HepG2 (cell line): ENCODE measurements around the gene PIEZO1. TPM values are rescaled to one million over a fixed set of nuclear protein-coding genes. Genes with fewer than 3 reads are reported as not detected.
A peak's percentile ranks its signal among the peaks of the same experiment; 100 is the strongest.

Experiments used
- CHCHD3 ChIP-seq: sonication (generic); formaldehyde crosslinking; IDR thresholded peaks from 2 replicates; pipeline ENCODE4 v1.8.0; 2022; ENCODE audit warnings: mild to moderate bottlenecking, missing genetic modification reagents, moderate library complexity
- DMAP1 ChIP-seq: IDR thresholded peaks from 2 replicates; pipeline ENCODE4 v1.6.1; 2016
- HNF4G ChIP-seq, 2 experiments: sonication (generic) in 1 of 2; formaldehyde crosslinking in 1 of 2; IDR thresholded peaks; 2 replicates each; pipeline versions ENCODE4 v1.4.0 to v1.6.1; 2011 to 2020; ENCODE audit warnings: borderline replicate concordance in 2 of 2, low read depth in 2 of 2, mild to moderate bottlenecking in 2 of 2, low read length in 1 of 2, missing genetic modification reagents in 1 of 2, moderate library complexity in 1 of 2
- HOMEZ ChIP-seq: IDR thresholded peaks from 2 replicates; pipeline ENCODE4 v1.6.1; 2016; ENCODE audit warnings: low read depth
- KDM1A ChIP-seq: IDR thresholded peaks from 2 replicates; pipeline ENCODE4 v1.6.1; 2016; ENCODE audit warnings: missing compliant biosample characterization
- NFE2 ChIP-seq: sonication (generic); formaldehyde crosslinking; IDR thresholded peaks from 2 replicates; pipeline ENCODE4 v1.4.0; 2020; ENCODE audit warnings: missing genetic modification reagents
- NPAS2 ChIP-seq: sonication (generic); formaldehyde crosslinking; IDR thresholded peaks from 2 replicates; pipeline ENCODE4 v1.8.0; 2022; ENCODE audit warnings: mild to moderate bottlenecking, missing genetic modification reagents, borderline replicate concordance
- POGK ChIP-seq: sonication (generic); formaldehyde crosslinking; conservative IDR thresholded peaks from 2 replicates; pipeline ENCODE4 v1.8.0; 2022; ENCODE audit warnings: mild to moderate bottlenecking, moderate library complexity, missing genetic modification reagents
- RNF2 ChIP-seq: fragments of 450-650 bp; conservative IDR thresholded peaks from 2 replicates; pipeline ENCODE4 v1.6.1; 2016; ENCODE audit warnings: low read depth
- SALL1 ChIP-seq: sonication (generic); formaldehyde crosslinking; IDR thresholded peaks from 2 replicates; pipeline ENCODE4 v1.8.0; 2022; ENCODE audit warnings: mild to moderate bottlenecking, missing genetic modification reagents
- SMAD9 ChIP-seq: sonication (generic); formaldehyde crosslinking; IDR thresholded peaks from 2 replicates; pipeline ENCODE4 v1.5.1; 2020; ENCODE audit warnings: mild to moderate bottlenecking, missing genetic modification reagents
- ZMAT3 ChIP-seq: sonication (generic); formaldehyde crosslinking; conservative IDR thresholded peaks from 2 replicates; pipeline ENCODE4 v1.7.0; 2021; ENCODE audit warnings: missing genetic modification reagents
- ZNF24 ChIP-seq: fragments of 450-650 bp; IDR thresholded peaks from 2 replicates; pipeline ENCODE4 v1.6.1; 2017; ENCODE audit warnings: antibody characterized with exemption, mild to moderate bottlenecking
- ZNF326 ChIP-seq: sonication (generic); formaldehyde crosslinking; IDR thresholded peaks from 2 replicates; pipeline ENCODE4 v1.4.0; 2020; ENCODE audit warnings: missing genetic modification reagents, borderline replicate concordance
- ZNF513 ChIP-seq: sonication (generic); formaldehyde crosslinking; conservative IDR thresholded peaks from 2 replicates; pipeline ENCODE4 v1.5.0; 2020; ENCODE audit warnings: missing genetic modification reagents
- ZNF547 ChIP-seq: sonication (generic); formaldehyde crosslinking; IDR thresholded peaks from 2 replicates; pipeline ENCODE4 v1.5.1; 2020; ENCODE audit warnings: mild to moderate bottlenecking, missing genetic modification reagents
- ZNF660 ChIP-seq: sonication (generic); formaldehyde crosslinking; IDR thresholded peaks from 2 replicates; pipeline ENCODE4 v1.5.1; 2020; ENCODE audit warnings: mild to moderate bottlenecking, low read depth, missing genetic modification reagents, borderline replicate concordance
- ZSCAN9 ChIP-seq: IDR thresholded peaks from 2 replicates; pipeline ENCODE4 v1.6.1; 2016; ENCODE audit warnings: borderline replicate concordance
- polyA plus RNA-seq, 8 experiments: library from polyadenylated mRNA; depleted of rRNA in 3 of 8; stranded (reverse) in 7 of 8; unstranded in 1 of 8; fragments of >200 nt; fragmentation: Illumina TruSeq in 4 of 8; extraction: Trizol in 4 of 8; gene quantifications; 2 replicates each; pipeline versions ENCODE4 v1.2.1 to v1.2.3, GENCODE V29; 2011 to 2016; ENCODE audit warnings: low read depth in 4 of 8, missing spikeins in 1 of 8, mixed read lengths in 1 of 8; ENCODE audit not compliant: insufficient read depth in 1 of 8
- total RNA-seq, 5 experiments: library from RNA; depleted of rRNA; stranded (reverse); fragments of >200 nt; fragmentation: Illumina TruSeq; extraction: Trizol; gene quantifications; 2 replicates each; pipeline ENCODE4 v1.2.3, GENCODE V29; 2016; ENCODE audit warnings: low read depth in 1 of 5
- TF ChIP-seq, protein P1 (sequence below): sonication (generic); formaldehyde crosslinking; IDR thresholded peaks from 2 replicates; pipeline ENCODE4 v1.4.0; 2020; ENCODE audit warnings: missing genetic modification reagents
- TF ChIP-seq, protein P2 (sequence below): sonication (generic); formaldehyde crosslinking; IDR thresholded peaks from 2 replicates; pipeline ENCODE4 v1.5.0; 2020; ENCODE audit warnings: missing genetic modification reagents
- TF ChIP-seq, protein P3 (sequence below): IDR thresholded peaks from 2 replicates; pipeline ENCODE4 v1.6.1; 2016; ENCODE audit warnings: mild to moderate bottlenecking, missing biosample characterization, missing genetic modification reagents

PIEZO1 gene
- total and polyA plus RNA-seq, 2 of the 13 experiments (the other 11 are each of a cell fraction or from before 2014, with no cell fraction given) = 67.9 to 85.0 TPM

GRCh38 chr16:88706229-88706964 is 78.6 kb downstream of the PIEZO1 start, which contains the start of the genes CTU2 and RNF166 (continued):
- TF ChIP-seq, protein P1, sequence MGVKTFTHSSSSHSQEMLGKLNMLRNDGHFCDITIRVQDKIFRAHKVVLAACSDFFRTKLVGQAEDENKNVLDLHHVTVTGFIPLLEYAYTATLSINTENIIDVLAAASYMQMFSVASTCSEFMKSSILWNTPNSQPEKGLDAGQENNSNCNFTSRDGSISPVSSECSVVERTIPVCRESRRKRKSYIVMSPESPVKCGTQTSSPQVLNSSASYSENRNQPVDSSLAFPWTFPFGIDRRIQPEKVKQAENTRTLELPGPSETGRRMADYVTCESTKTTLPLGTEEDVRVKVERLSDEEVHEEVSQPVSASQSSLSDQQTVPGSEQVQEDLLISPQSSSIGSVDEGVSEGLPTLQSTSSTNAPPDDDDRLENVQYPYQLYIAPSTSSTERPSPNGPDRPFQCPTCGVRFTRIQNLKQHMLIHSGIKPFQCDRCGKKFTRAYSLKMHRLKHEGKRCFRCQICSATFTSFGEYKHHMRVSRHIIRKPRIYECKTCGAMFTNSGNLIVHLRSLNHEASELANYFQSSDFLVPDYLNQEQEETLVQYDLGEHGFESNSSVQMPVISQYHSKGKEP (CRISPR knock-in tag) = 0 out of 2 replicates have a peak, but pooled peaks have one; percentile 66
- TF ChIP-seq ZSCAN9 (CRISPR knock-in tag) (no peak), RNF2 (0 out of 2 replicates have a peak, but pooled peaks have one; percentile 76), ZNF513 (CRISPR knock-in tag) (peak; percentile 92), KDM1A (CRISPR knock-in tag) (no peak), ZNF660 (CRISPR knock-in tag) (no peak), DMAP1 (CRISPR knock-in tag) (peak; percentile 63), ZNF547 (peak; percentile 88), ZNF24 (no peak), ZNF326 (CRISPR knock-in tag) (no peak), NFE2 (CRISPR knock-in tag) (no peak), HNF4G (IDR thresholded peaks at IDR 0.05; ENCODE audit: borderline replicate concordance, low read depth, low read length) (peak; percentile 45; the same call in 1 of the 2 replicates), HNF4G (CRISPR knock-in tag; IDR thresholded peaks at IDR 0.05; ENCODE audit: borderline replicate concordance, low read depth) (peak; percentile 61; the same call in 1 of the 2 replicates), POGK (CRISPR knock-in tag) (peak; percentile 95), SMAD9 (no peak), SALL1 (CRISPR knock-in tag) (peak; percentile 88), ZMAT3 (CRISPR knock-in tag) (no peak; the same call in 1 of the 2 replicates), CHCHD3 (CRISPR knock-in tag) (peak; percentile 67; the same call in 1 of the 2 replicates), HOMEZ (CRISPR knock-in tag) (no peak), NPAS2 (CRISPR knock-in tag) (no peak)
- TF ChIP-seq, protein P2, sequence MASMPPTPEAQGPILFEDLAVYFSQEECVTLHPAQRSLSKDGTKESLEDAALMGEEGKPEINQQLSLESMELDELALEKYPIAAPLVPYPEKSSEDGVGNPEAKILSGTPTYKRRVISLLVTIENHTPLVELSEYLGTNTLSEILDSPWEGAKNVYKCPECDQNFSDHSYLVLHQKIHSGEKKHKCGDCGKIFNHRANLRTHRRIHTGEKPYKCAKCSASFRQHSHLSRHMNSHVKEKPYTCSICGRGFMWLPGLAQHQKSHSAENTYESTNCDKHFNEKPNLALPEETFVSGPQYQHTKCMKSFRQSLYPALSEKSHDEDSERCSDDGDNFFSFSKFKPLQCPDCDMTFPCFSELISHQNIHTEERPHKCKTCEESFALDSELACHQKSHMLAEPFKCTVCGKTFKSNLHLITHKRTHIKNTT (CRISPR knock-in tag) = no peak
- TF ChIP-seq, protein P3, sequence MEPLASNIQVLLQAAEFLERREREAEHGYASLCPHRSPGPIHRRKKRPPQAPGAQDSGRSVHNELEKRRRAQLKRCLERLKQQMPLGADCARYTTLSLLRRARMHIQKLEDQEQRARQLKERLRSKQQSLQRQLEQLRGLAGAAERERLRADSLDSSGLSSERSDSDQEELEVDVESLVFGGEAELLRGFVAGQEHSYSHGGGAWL (CRISPR knock-in tag) = peak; percentile 97
